Sigmoid colon (tissue), 4 donors: ENCODE data around the gene TMEM231.
"Not testable (repeated sequence)": the region's sequence is repeated elsewhere in the genome, so short reads cannot be mapped to it uniquely, and the experiment has no call there.

ENCODE experiments used
- CTCF ChIP-seq, 4 experiments: fragments of 450-650 bp in 3 of 4; fragments of 200-600 bp in 1 of 4; IDR thresholded peaks; one replicate each; pipeline ENCODE4 v1.5.1; 2016 to 2019; ENCODE audit warnings: antibody characterized with exemption in 4 of 4, mild to moderate bottlenecking in 3 of 4, moderate library complexity in 2 of 4
- EP300 ChIP-seq, 4 donors: sonication (generic); formaldehyde crosslinking; IDR thresholded peaks; one replicate each; pipeline ENCODE4 v1.6.1; 2017; ENCODE audit warnings: antibody characterized with exemption in 4 of 4
- POLR2A ChIP-seq, 2 donors: fragments of 450-650 bp; IDR thresholded peaks; one replicate each; pipeline ENCODE4 v1.6.1; 2016; ENCODE audit warnings: antibody characterized with exemption in 2 of 2, mild to moderate bottlenecking in 2 of 2, moderate library complexity in 2 of 2

- TF ChIP-seq CTCF, EP300, POLR2A (IDR thresholded peaks at IDR 0.05): not testable (repeated sequence)
These were observed 7.6 kb downstream of the TMEM231 start for GRCh38 chr16:75548456-75548855.
